ENCODE measurements around the gene NDC80.
"Not testable (repeated sequence)": the region's sequence is repeated elsewhere in the genome, so short reads cannot be mapped to it uniquely, and the experiment has no call there.

Gene NDC80

GRCh38 chr18:2635586-2635985 is 64.2 kb downstream of the NDC80 start:
- no peak for DNase-seq

- DNase-seq = no peak
Observed at GRCh38 chr18:2636126-2636631, 64.8 kb downstream of the NDC80 start.

- no peak for DNase-seq
Observed at GRCh38 chr18:2641638-2642037, 70.3 kb downstream of the NDC80 start.

DNA sequence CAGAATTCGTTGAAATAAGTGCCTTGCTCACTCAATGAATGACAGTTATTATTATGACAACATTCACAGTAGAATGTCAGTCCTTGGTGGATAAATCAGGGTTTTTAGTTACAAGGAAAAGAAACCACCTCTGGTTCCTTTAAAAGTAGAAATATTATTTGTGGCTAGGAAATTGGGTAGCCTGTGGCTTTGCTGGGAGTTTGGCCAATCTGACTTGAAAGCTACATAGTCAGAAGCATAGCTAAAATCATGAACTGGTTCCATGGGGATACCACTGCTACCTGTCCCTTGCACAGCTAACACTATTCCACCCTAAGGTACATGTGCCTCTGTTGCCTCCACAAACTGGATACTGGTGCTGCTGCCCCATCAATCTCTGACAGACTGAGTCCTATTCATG is 71.4 kb downstream of the NDC80 start:
- no peak for DNase-seq

- no peak for DNase-seq
Observed at GRCh38 chr18:2644535-2644934, 73.2 kb downstream of the NDC80 start.

DNA sequence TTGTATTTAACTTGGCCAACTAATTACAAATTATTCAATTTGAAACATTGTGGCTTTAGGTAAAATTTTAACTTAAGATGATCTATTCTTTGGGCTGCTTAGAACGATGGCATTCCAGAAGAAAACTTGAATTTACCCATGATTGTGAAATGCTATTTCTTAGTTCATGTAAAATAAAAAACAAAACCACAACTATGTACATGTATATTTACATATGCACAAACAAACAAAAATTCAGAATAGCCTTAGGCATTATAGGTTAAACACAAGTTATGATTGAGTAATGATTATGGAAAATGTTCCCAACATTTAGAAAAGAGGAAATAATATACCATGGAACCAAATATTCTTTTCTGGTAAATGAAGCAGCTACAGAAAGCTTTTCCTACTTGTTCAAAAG is 80.6 kb downstream of the NDC80 start:
- DNase-seq = no peak

DNA sequence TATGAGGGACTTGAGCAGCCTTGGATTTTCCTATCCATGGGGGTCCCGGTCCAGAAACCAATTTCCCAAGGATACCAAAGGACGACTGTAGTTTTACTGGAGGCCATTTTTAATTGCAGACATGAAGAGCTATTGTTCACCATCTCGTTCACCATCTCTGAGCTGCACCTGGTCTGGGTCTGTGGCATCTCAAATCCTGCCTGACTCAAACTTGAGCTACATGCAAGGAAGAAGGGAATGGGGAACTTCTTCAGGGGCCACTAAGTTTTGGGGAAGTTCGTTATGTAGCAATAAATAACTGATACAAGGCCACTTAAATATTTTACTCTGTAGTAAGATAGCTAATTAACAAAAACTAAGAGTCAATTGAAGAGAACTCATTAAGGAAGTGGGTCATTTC is 82.1 kb downstream of the NDC80 start:
- DNase-seq = no peak

- DNase-seq = no peak
Observed at GRCh38 chr18:2654169-2654927, 83.0 kb downstream of the NDC80 start.

GRCh38 chr18:2654928-2655177 is 83.5 kb downstream of the NDC80 start:
- peak; percentile 42 for DNase-seq

DNA sequence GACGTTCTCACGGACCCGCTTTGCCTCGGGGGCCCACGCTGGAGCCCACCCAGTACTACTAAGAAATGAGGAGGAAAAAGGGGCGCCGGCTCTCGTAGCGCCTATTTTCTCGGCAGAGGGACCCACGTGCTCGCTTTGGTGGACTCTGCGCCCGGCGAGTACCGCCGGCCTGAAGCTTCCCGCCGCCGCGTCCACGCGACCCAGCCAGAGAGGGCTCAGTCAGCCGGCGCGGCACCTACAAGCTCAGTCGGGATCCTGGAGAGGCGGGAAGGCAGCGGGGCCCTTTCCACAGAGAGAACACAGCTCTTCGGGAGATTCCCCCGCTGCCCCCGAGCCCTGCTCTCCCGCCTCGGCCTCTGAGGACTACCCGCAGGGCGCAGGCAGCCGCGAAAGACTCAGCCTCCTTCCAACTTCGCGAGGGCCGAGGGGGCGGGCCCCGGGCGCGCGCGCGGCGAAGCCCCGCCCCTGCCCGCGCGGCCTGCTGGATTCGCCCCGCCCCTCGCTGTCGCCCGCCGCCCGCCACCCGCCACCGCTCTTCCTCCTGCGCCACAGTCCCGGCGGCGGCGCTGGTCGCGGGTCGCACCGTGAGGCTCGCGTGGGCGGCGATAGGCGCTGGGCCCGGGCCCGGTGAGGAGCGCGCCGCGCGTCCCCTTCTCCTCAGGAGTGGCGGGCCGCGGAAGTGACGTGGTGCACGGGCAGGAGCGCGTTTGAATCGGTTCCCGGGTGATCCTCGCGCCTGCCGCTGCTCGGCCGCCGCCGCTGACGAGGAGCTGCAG is 84.0 kb downstream of the NDC80 start, which contains the start of gene SMCHD1:
TSS of gene SMCHD1 (plus strand) at position 549 of the 776 bp plus-strand sequence. CDS start 350 bp downstream, outside the sequence.
- DNase-seq = peak; percentile 60

- no peak for DNase-seq
Observed at GRCh38 chr18:2655954-2656236, 84.5 kb downstream of the NDC80 start.

- DNase-seq = peak; percentile 41
Observed at GRCh38 chr18:2656237-2656980, 85.1 kb downstream of the NDC80 start.

GRCh38 chr18:2656981-2657512 is 85.7 kb downstream of the NDC80 start:
- no peak for DNase-seq

- DNase-seq = no peak
Observed at GRCh38 chr18:2657788-2658458, 86.6 kb downstream of the NDC80 start.

GRCh38 chr18:2660849-2661248 is 89.5 kb downstream of the NDC80 start:
- DNase-seq = not testable (repeated sequence)

GRCh38 chr18:2662288-2662687 is 90.9 kb downstream of the NDC80 start:
- not testable (repeated sequence) for DNase-seq

- DNase-seq = no peak
Observed at GRCh38 chr18:2662990-2663389, 91.6 kb downstream of the NDC80 start.

Measured in 8988T (cell line).